ENCODE results near the gene PRCP. TPM values are rescaled to one million over a fixed set of nuclear protein-coding genes. Genes with fewer than 3 reads are reported as not detected.
A peak's percentile ranks its signal among the peaks of the same experiment; 100 is the strongest.

Gene PRCP
- total RNA-seq, 1 donor from 2014 or later = 77.5 TPM

DNA sequence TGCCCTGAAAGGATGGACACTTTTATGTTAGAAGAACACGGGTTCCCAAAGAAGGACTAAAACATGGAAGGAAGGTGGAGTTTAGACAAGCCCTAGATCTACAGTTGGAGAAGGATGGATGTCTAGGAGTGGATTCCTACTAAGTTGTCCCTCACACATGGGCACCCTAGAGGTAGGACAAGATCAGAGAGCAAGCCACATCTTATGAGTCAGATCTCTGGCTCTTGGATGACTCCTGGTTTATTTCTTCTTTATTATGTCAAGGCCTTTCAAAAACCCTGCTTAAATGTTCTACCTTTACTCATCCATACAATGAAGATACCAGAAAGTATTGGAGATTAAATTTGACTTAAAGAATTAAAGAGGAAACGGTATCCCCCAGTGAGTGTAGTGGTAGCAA, 34.4 kb downstream of the PRCP start:
- no peaks in the 10 kb centered on the region for H3K9me3 Mint-ChIP-seq
- no peaks in the 10 kb centered on the region for H3K36me3 Mint-ChIP-seq
- no peaks in the 10 kb centered on the region for H3K27me3 Mint-ChIP-seq
- TF ChIP-seq CTCF (conservative IDR thresholded peaks at IDR 0.05) = no peak
- no peak overlapping the region for H3K27ac Mint-ChIP-seq
- DNase-seq (ENCODE audit: extremely low spot score, unreplicated experiment) = no peak
- H3K4me3 Mint-ChIP-seq = no peak overlapping the region
- peaks cover 20% of the 10 kb centered on the region for H3K4me1 Mint-ChIP-seq (ENCODE audit: unreplicated experiment)

DNA sequence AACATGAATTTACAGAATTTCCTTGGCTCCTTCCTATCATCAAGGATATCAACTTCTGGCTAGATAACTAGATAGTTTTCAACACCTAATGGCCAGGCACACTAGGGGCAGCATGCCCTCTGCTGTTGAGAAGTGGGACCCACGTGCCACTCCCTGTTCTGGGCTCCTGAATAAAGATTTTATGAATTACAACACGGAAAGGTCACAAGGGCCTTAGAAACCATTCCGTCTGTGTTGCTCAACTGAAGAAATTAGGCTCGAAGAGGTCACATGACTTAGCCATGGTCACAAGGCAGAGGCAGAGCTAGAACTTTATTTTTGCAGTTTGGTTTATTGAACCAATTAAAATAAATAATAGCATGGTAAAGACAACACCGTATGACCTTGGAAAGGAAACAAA, 36.0 kb downstream of the PRCP start:
- no peak overlapping the region for H3K4me3 Mint-ChIP-seq
- peaks cover 12% of the 10 kb centered on the region for H3K4me1 Mint-ChIP-seq (ENCODE audit: unreplicated experiment)
- no peak for DNase-seq (ENCODE audit: extremely low spot score, unreplicated experiment)
- no peaks in the 10 kb centered on the region for H3K27me3 Mint-ChIP-seq
- H3K36me3 Mint-ChIP-seq = no peaks in the 10 kb centered on the region
- H3K9me3 Mint-ChIP-seq = no peaks in the 10 kb centered on the region
- H3K27ac Mint-ChIP-seq = no peak overlapping the region
- peak; percentile 81 for TF ChIP-seq CTCF (conservative IDR thresholded peaks at IDR 0.05)

GRCh38 chr11:82863209-82863608, 37.0 kb downstream of the PRCP start:
- Mint-ChIP-seq H3K36me3 (no peaks in the 10 kb centered on the region), H3K9me3 (no peaks in the 10 kb centered on the region), H3K27ac (no peak overlapping the region), H3K27me3 (no peaks in the 10 kb centered on the region), H3K4me3 (no peak overlapping the region), H3K4me1 (ENCODE audit: unreplicated experiment) (peaks cover 12% of the 10 kb centered on the region)
- no peak for TF ChIP-seq CTCF (conservative IDR thresholded peaks at IDR 0.05)
- no peak for DNase-seq (ENCODE audit: extremely low spot score, unreplicated experiment)

GRCh38 chr11:82862379-82862778, 37.9 kb downstream of the PRCP start:
- Mint-ChIP-seq H3K9me3 (no peaks in the 10 kb centered on the region), H3K27ac (no peak overlapping the region), H3K4me3 (no peak overlapping the region), H3K4me1 (ENCODE audit: unreplicated experiment) (peaks cover 8% of the 10 kb centered on the region), H3K36me3 (no peaks in the 10 kb centered on the region), H3K27me3 (no peaks in the 10 kb centered on the region)
- no peak for TF ChIP-seq CTCF (conservative IDR thresholded peaks at IDR 0.05)
- no peak for DNase-seq (ENCODE audit: extremely low spot score, unreplicated experiment)

- peaks cover 6% of the 10 kb centered on the region for H3K4me1 Mint-ChIP-seq (ENCODE audit: unreplicated experiment)
- no peak overlapping the region for H3K4me3 Mint-ChIP-seq
- no peak for DNase-seq (ENCODE audit: extremely low spot score, unreplicated experiment)
- no peak for TF ChIP-seq CTCF (conservative IDR thresholded peaks at IDR 0.05)
- no peaks in the 10 kb centered on the region for H3K9me3 Mint-ChIP-seq
- H3K27me3 Mint-ChIP-seq = no peaks in the 10 kb centered on the region
- H3K27ac Mint-ChIP-seq = no peak overlapping the region
- peaks cover 5% of the 10 kb centered on the region for H3K36me3 Mint-ChIP-seq
Measured at GRCh38 chr11:82859750-82860149, 40.5 kb downstream of the PRCP start.

DNA sequence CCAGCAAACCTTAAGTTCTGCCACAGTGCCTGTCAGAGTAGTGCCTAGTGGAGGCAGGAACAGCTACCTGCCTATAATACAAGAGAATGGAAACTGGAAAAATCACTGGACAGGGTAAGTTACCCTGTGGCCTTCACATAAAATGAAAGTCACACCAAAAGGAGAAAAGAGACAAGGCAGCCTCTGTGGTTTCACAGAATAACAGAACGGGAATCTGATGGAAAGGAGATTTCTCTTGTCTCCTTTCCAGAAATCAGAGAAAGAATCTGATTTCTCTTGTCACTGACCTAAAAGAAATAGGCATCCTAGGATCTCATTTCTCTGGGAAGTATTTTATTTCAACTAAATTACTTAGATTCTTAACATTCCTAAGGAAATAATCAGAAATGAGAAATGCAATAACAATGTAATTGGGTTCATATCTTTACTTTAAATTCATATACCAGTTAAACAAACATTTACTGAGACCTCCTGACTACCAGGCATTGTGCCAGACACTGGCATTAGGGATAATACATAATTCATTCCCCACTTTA, 41.6 kb downstream of the PRCP start:
- Mint-ChIP-seq H3K27me3 (no peaks in the 10 kb centered on the region), H3K4me3 (no peak overlapping the region), H3K36me3 (peaks cover 11% of the 10 kb centered on the region), H3K9me3 (no peaks in the 10 kb centered on the region), H3K4me1 (ENCODE audit: unreplicated experiment) (no peaks in the 10 kb centered on the region), H3K27ac (no peak overlapping the region)
- no peak for TF ChIP-seq CTCF (conservative IDR thresholded peaks at IDR 0.05)
- no peak for DNase-seq (ENCODE audit: extremely low spot score, unreplicated experiment)

All from type B pancreatic cell (in vitro differentiated cells).